ENCODE results near the gene NBEAL2.

The NBEAL2 gene

GRCh38 chr3:46993986-46994385 is 14.5 kb downstream of the NBEAL2 start:
- Histone ChIP-seq H3K36me3 (ENCODE audit: control insufficient read depth, insufficient read depth, low read length) (no peaks in the 10 kb centered on the region), H3K27ac (ENCODE audit: insufficient read depth, low read depth, low read length, poor library complexity, severe bottlenecking) (no peak overlapping the region), H3K4me1 (ENCODE audit: control insufficient read depth, insufficient read depth, low read length) (no peaks in the 10 kb centered on the region), H3K27me3 (ENCODE audit: control insufficient read depth, insufficient read depth, low read length, poor library complexity, severe bottlenecking) (no peaks in the 10 kb centered on the region), H3K4me3 (ENCODE audit: insufficient read depth, low read depth, low read length) (no peak overlapping the region), H3K9me3 (ENCODE audit: control insufficient read depth, low read length) (no peaks in the 10 kb centered on the region)
- 92% methylated on average over 7 of the region's 7 CpGs for WGBS, 2 experiments

- H3K4me1 ChIP-seq (ENCODE audit: control insufficient read depth, insufficient read depth, low read length) = no peaks in the 10 kb centered on the region
- WGBS, 2 experiments = 94 to 95% methylated on average over 29 of the region's 29 CpGs
- no peak overlapping the region for H3K4me3 ChIP-seq (ENCODE audit: insufficient read depth, low read depth, low read length)
- H3K36me3 ChIP-seq (ENCODE audit: control insufficient read depth, insufficient read depth, low read length) = no peaks in the 10 kb centered on the region
- H3K9me3 ChIP-seq (ENCODE audit: control insufficient read depth, low read length) = no peaks in the 10 kb centered on the region
- H3K27me3 ChIP-seq (ENCODE audit: control insufficient read depth, insufficient read depth, low read length, poor library complexity, severe bottlenecking) = no peaks in the 10 kb centered on the region
- no peak overlapping the region for H3K27ac ChIP-seq (ENCODE audit: insufficient read depth, low read depth, low read length, poor library complexity, severe bottlenecking)
Measured at GRCh38 chr3:46994801-46995731, 15.6 kb downstream of the NBEAL2 start.

GRCh38 chr3:46995901-46996562 is 16.6 kb downstream of the NBEAL2 start:
- Histone ChIP-seq H3K27ac (ENCODE audit: insufficient read depth, low read depth, low read length, poor library complexity, severe bottlenecking) (no peak overlapping the region), H3K9me3 (ENCODE audit: control insufficient read depth, low read length) (no peaks in the 10 kb centered on the region), H3K4me1 (ENCODE audit: control insufficient read depth, insufficient read depth, low read length) (no peaks in the 10 kb centered on the region), H3K4me3 (ENCODE audit: insufficient read depth, low read depth, low read length) (no peak overlapping the region), H3K27me3 (ENCODE audit: control insufficient read depth, insufficient read depth, low read length, poor library complexity, severe bottlenecking) (no peaks in the 10 kb centered on the region), H3K36me3 (ENCODE audit: control insufficient read depth, insufficient read depth, low read length) (no peaks in the 10 kb centered on the region)
- WGBS, 2 experiments = 94% methylated on average over 22 of the region's 22 CpGs

- Histone ChIP-seq H3K9me3 (ENCODE audit: control insufficient read depth, low read length) (no peaks in the 10 kb centered on the region), H3K4me3 (ENCODE audit: insufficient read depth, low read depth, low read length) (no peak overlapping the region), H3K27ac (ENCODE audit: insufficient read depth, low read depth, low read length, poor library complexity, severe bottlenecking) (no peak overlapping the region), H3K27me3 (ENCODE audit: control insufficient read depth, insufficient read depth, low read length, poor library complexity, severe bottlenecking) (no peaks in the 10 kb centered on the region), H3K36me3 (ENCODE audit: control insufficient read depth, insufficient read depth, low read length) (no peaks in the 10 kb centered on the region), H3K4me1 (ENCODE audit: control insufficient read depth, insufficient read depth, low read length) (no peaks in the 10 kb centered on the region)
- WGBS, 2 experiments = 92 to 93% methylated on average over 12 of the region's 12 CpGs
Measured at GRCh38 chr3:46996689-46997452, 17.4 kb downstream of the NBEAL2 start.

- Histone ChIP-seq H3K27ac (ENCODE audit: insufficient read depth, low read depth, low read length, poor library complexity, severe bottlenecking) (no peak overlapping the region), H3K4me1 (ENCODE audit: control insufficient read depth, insufficient read depth, low read length) (no peaks in the 10 kb centered on the region), H3K4me3 (ENCODE audit: insufficient read depth, low read depth, low read length) (no peak overlapping the region), H3K9me3 (ENCODE audit: control insufficient read depth, low read length) (no peaks in the 10 kb centered on the region), H3K36me3 (ENCODE audit: control insufficient read depth, insufficient read depth, low read length) (no peaks in the 10 kb centered on the region), H3K27me3 (ENCODE audit: control insufficient read depth, insufficient read depth, low read length, poor library complexity, severe bottlenecking) (no peaks in the 10 kb centered on the region)
- 92% methylated on average over 13 of the region's 13 CpGs for WGBS, 2 experiments
Measured at GRCh38 chr3:46997453-46998091, 18.1 kb downstream of the NBEAL2 start.

GRCh38 chr3:46998121-46998851 is 18.8 kb downstream of the NBEAL2 start:
- 61 to 62% methylated on average over 27 of the region's 27 CpGs for WGBS, 2 experiments
- no peak overlapping the region for H3K27ac ChIP-seq (ENCODE audit: insufficient read depth, low read depth, low read length, poor library complexity, severe bottlenecking)
- H3K4me3 ChIP-seq (ENCODE audit: insufficient read depth, low read depth, low read length) = no peak overlapping the region
- H3K4me1 ChIP-seq (ENCODE audit: control insufficient read depth, insufficient read depth, low read length) = no peaks in the 10 kb centered on the region
- H3K9me3 ChIP-seq (ENCODE audit: control insufficient read depth, low read length) = no peaks in the 10 kb centered on the region
- H3K27me3 ChIP-seq (ENCODE audit: control insufficient read depth, insufficient read depth, low read length, poor library complexity, severe bottlenecking) = no peaks in the 10 kb centered on the region
- H3K36me3 ChIP-seq (ENCODE audit: control insufficient read depth, insufficient read depth, low read length) = no peaks in the 10 kb centered on the region

- H3K36me3 ChIP-seq (ENCODE audit: control insufficient read depth, insufficient read depth, low read length) = no peaks in the 10 kb centered on the region
- no peak overlapping the region for H3K27ac ChIP-seq (ENCODE audit: insufficient read depth, low read depth, low read length, poor library complexity, severe bottlenecking)
- 85 to 88% methylated on average over 22 of the region's 22 CpGs for WGBS, 2 experiments
- H3K9me3 ChIP-seq (ENCODE audit: control insufficient read depth, low read length) = no peaks in the 10 kb centered on the region
- H3K4me3 ChIP-seq (ENCODE audit: insufficient read depth, low read depth, low read length) = no peak overlapping the region
- H3K4me1 ChIP-seq (ENCODE audit: control insufficient read depth, insufficient read depth, low read length) = no peaks in the 10 kb centered on the region
- no peaks in the 10 kb centered on the region for H3K27me3 ChIP-seq (ENCODE audit: control insufficient read depth, insufficient read depth, low read length, poor library complexity, severe bottlenecking)
Measured at GRCh38 chr3:46998852-46999515, 19.5 kb downstream of the NBEAL2 start.

- Histone ChIP-seq H3K4me3 (ENCODE audit: insufficient read depth, low read depth, low read length) (no peak overlapping the region), H3K4me1 (ENCODE audit: control insufficient read depth, insufficient read depth, low read length) (no peaks in the 10 kb centered on the region), H3K27ac (ENCODE audit: insufficient read depth, low read depth, low read length, poor library complexity, severe bottlenecking) (no peak overlapping the region), H3K27me3 (ENCODE audit: control insufficient read depth, insufficient read depth, low read length, poor library complexity, severe bottlenecking) (no peaks in the 10 kb centered on the region), H3K36me3 (ENCODE audit: control insufficient read depth, insufficient read depth, low read length) (no peaks in the 10 kb centered on the region), H3K9me3 (ENCODE audit: control insufficient read depth, low read length) (no peaks in the 10 kb centered on the region)
- WGBS, 2 experiments = 95 to 96% methylated on average over 14 of the region's 14 CpGs
Measured at GRCh38 chr3:46999516-47000197, 20.2 kb downstream of the NBEAL2 start.

Data from ectodermal cell (in vitro differentiated cells).